Neutrophil (primary cell): ENCODE results near the gene ICA1L.

Experiments
- H3K27ac ChIP-seq: fragments of 200-600 bp; sonication (generic); 2 replicates; pipeline ENCODE4 v1.5.1; 2016; ENCODE audit warnings: mild to moderate bottlenecking, moderate library complexity
- H3K27me3 ChIP-seq: fragments of 200-600 bp; sonication (generic); 2 replicates; pipeline ENCODE4 v1.6.0; 2016; ENCODE audit warnings: mild to moderate bottlenecking
- H3K36me3 ChIP-seq: fragments of 200-600 bp; sonication (generic); 2 replicates; pipeline ENCODE4 v1.5.1; 2017
- H3K4me1 ChIP-seq, 2 experiments: fragments of 200-600 bp in 1 of 2; sonication (generic) in 1 of 2; 1 replicate in 1 of 2; 2 replicates in 1 of 2; pipeline versions ENCODE4 v1.5.1 to v1.6.1; 2013 to 2016; ENCODE audit warnings: low read depth in 1 of 2, low read length in 1 of 2, mild to moderate bottlenecking in 1 of 2, moderate library complexity in 1 of 2; ENCODE audit not compliant: control insufficient read depth in 1 of 2, insufficient read depth in 1 of 2
- H3K4me3 ChIP-seq, 2 experiments: fragments of 200-600 bp in 1 of 2; sonication (generic) in 1 of 2; 1 replicate in 1 of 2; 2 replicates in 1 of 2; pipeline ENCODE4 v1.5.1; 2013 to 2016; ENCODE audit warnings: low read depth in 1 of 2, low read length in 1 of 2, mild to moderate bottlenecking in 1 of 2, moderate library complexity in 1 of 2
- H3K9me3 ChIP-seq: fragments of 200-600 bp; sonication (generic); 2 replicates; pipeline ENCODE4 v1.5.1; 2016
- TF ChIP-seq, protein P1 (sequence below): fragments of 200-600 bp; sonication (generic); IDR thresholded peaks from 2 replicates; pipeline ENCODE4 v1.5.1; 2016; ENCODE audit warnings: antibody characterized with exemption

The ICA1L gene

DNA sequence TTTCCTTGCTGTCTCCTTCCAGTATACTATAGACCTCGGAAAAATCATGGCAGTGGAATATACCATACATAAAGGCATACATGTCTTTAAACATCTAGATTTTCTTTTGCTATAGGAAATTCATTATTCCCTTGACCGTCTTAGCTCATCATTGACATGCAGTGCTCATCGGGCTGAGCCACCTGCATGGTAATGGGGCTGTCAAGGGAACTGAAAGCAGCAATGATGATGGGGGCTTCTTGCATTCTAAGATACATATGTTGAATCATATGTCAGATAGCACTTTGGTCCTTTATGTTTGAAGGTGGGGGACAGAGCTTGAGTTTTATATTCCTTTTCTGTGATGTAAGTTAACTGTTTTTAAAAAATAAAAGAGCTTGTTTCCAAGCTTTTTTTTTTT, 106.6 kb downstream of the ICA1L start:
- H3K9me3 ChIP-seq: no peaks in the 10 kb centered on the region
- no peak overlapping the region for H3K27ac ChIP-seq
- no peak overlapping the region for H3K4me3 ChIP-seq
- H3K27me3 ChIP-seq: no peaks in the 10 kb centered on the region
- TF ChIP-seq, protein P1, sequence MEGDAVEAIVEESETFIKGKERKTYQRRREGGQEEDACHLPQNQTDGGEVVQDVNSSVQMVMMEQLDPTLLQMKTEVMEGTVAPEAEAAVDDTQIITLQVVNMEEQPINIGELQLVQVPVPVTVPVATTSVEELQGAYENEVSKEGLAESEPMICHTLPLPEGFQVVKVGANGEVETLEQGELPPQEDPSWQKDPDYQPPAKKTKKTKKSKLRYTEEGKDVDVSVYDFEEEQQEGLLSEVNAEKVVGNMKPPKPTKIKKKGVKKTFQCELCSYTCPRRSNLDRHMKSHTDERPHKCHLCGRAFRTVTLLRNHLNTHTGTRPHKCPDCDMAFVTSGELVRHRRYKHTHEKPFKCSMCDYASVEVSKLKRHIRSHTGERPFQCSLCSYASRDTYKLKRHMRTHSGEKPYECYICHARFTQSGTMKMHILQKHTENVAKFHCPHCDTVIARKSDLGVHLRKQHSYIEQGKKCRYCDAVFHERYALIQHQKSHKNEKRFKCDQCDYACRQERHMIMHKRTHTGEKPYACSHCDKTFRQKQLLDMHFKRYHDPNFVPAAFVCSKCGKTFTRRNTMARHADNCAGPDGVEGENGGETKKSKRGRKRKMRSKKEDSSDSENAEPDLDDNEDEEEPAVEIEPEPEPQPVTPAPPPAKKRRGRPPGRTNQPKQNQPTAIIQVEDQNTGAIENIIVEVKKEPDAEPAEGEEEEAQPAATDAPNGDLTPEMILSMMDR: no peak
- H3K4me1 ChIP-seq: peaks cover 0 to 6% of the 10 kb centered on the region in 2 experiments
- no peaks in the 10 kb centered on the region for H3K36me3 ChIP-seq

DNA sequence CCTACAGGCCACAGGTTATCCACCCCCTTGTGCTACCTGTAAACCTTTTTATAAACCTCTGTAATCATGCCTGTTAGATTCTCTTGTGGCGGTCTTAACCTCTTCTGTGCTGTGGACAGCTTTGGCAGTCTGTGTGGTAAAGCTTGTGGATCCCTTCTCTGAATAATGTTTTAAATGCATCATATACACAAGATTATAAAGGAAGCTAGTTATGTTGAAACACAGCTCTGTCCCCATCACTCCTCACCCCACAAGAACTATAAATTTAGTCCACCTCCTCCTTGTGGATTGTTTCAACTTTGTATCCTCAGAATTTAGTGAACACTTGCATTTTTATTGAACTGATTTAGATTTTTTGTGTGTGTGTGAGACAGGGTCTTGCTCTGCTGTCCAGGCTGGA, 107.7 kb downstream of the ICA1L start:
- Histone ChIP-seq H3K27ac (no peak overlapping the region), H3K9me3 (no peaks in the 10 kb centered on the region), H3K4me1 (peaks cover 0 to 6% of the 10 kb centered on the region in 2 experiments), H3K27me3 (no peaks in the 10 kb centered on the region), H3K36me3 (no peaks in the 10 kb centered on the region), H3K4me3 (no peak overlapping the region)
- TF ChIP-seq, protein P1: no peak

DNA sequence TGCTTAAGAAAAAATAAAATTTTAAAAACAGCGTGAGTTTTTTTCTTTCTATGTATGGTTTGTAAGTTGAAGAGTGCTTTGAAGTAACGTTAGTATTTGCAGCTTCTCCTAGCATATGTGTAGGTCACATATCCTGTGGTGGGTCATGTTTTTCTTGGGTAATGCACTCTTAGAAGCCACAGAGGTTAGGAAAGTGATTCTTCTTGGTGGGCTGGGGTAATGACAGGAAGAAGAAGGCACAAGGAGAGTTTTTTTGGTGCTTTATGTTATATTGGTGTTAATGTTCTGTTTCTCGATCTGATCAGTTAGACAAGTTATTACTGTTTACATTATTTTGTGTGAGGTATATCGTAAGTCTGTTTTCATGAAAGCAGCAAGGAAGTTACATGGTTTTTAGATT, 109.0 kb downstream of the ICA1L start:
- H3K27ac ChIP-seq: no peak overlapping the region
- H3K4me3 ChIP-seq: no peak overlapping the region
- no peaks in the 10 kb centered on the region for H3K9me3 ChIP-seq
- no peaks in the 10 kb centered on the region for H3K27me3 ChIP-seq
- H3K4me1 ChIP-seq: peaks cover 0 to 6% of the 10 kb centered on the region in 2 experiments
- no peaks in the 10 kb centered on the region for H3K36me3 ChIP-seq
- TF ChIP-seq, protein P1: no peak

DNA sequence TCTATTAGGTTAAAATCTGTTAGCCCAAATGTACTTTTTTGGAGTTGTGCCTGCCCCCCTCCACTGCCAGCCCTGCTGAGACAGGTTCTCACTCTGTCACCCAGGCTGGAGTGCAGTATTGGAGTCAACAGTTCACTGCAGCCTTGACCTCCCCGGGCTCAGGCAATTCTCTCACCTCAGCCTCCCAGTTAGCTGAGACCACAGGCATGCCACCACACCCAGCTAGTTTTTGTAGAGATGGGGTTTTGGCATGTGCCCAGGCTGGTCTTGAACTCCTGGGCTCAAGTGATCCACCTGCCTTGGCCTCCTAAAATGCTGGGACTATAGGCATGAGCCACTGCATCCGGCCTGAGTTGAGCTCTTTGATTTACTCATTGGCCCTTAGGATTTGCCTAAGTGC, 110.7 kb downstream of the ICA1L start:
- TF ChIP-seq, protein P1: no peak
- H3K36me3 ChIP-seq: no peaks in the 10 kb centered on the region
- no peaks in the 10 kb centered on the region for H3K9me3 ChIP-seq
- H3K27ac ChIP-seq: no peak overlapping the region
- H3K27me3 ChIP-seq: no peaks in the 10 kb centered on the region
- peaks cover 0 to 6% of the 10 kb centered on the region in 2 experiments for H3K4me1 ChIP-seq
- no peak overlapping the region for H3K4me3 ChIP-seq

DNA sequence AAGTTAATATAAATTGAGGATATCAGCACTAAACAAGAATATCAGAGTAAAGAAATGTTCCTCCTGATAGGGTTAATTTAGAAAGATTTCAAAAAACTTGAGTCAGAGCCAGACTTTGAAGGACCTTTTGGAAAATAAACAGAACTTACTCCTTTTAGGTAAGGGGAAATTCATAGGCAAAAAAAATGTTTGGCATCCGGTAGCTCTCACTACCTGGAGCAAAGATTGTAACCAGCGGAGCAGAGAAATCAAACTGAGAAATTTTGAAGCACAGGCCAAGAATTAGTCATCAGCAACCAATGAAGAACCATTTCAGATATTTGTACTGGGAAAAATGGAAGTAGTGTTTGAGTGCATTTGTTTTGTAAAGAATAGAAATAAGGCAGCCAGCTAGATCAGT, 113.0 kb downstream of the ICA1L start:
- Histone ChIP-seq H3K9me3 (no peaks in the 10 kb centered on the region), H3K4me3 (no peak overlapping the region), H3K4me1 (peaks cover 0 to 1% of the 10 kb centered on the region in 2 experiments), H3K27ac (no peak overlapping the region), H3K27me3 (no peaks in the 10 kb centered on the region), H3K36me3 (no peaks in the 10 kb centered on the region)
- TF ChIP-seq, protein P1: no peak

DNA sequence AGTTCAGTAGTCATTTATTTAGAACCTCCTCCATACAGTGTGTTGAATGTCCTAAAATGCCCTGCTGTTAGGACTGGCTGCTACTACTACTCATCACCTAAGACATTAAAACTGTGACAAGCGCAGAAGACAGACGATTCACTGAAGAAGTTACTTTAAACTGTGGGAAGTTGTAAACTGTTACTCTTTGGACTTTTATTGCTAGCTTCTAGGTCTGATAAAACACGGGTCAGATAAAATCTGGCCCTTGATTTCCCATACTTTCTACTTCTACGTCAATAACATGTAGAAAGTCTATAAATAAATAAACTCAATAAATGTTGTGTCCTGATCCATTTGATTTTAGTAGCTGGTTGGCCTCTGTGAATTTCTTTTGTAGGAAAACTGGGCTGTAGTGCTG, 113.4 kb downstream of the ICA1L start:
- TF ChIP-seq, protein P1: no peak
- no peak overlapping the region for H3K27ac ChIP-seq
- no peaks in the 10 kb centered on the region for H3K27me3 ChIP-seq
- H3K4me3 ChIP-seq: no peak overlapping the region
- no peaks in the 10 kb centered on the region for H3K36me3 ChIP-seq
- H3K9me3 ChIP-seq: no peaks in the 10 kb centered on the region
- no peaks in the 10 kb centered on the region for H3K4me1 ChIP-seq
